ENCODE measurements around the gene PTPRT.

GRCh38 chr20:42366626-42367025 lies 823.1 kb downstream of the PTPRT start:
- TF ChIP-seq CTCF (IDR thresholded peaks at IDR 0.05), result no peak
- no peak for TF ChIP-seq EP300 (IDR thresholded peaks at IDR 0.05)
- TF ChIP-seq POLR2A (IDR thresholded peaks at IDR 0.05), result no peak
